HG02840 (cell line): ENCODE data around the gene TBRG4.

ENCODE experiments used
- ATAC-seq: cut with Tn5 transposase; IDR thresholded peaks from one replicate; pipeline ENCODE4 v1.9.1; 2021; ENCODE audit warnings: mild to moderate bottlenecking, moderate library complexity, moderate number of reproducible peaks; ENCODE audit not compliant: unreplicated experiment, low FRiP score

Gene TBRG4

DNA sequence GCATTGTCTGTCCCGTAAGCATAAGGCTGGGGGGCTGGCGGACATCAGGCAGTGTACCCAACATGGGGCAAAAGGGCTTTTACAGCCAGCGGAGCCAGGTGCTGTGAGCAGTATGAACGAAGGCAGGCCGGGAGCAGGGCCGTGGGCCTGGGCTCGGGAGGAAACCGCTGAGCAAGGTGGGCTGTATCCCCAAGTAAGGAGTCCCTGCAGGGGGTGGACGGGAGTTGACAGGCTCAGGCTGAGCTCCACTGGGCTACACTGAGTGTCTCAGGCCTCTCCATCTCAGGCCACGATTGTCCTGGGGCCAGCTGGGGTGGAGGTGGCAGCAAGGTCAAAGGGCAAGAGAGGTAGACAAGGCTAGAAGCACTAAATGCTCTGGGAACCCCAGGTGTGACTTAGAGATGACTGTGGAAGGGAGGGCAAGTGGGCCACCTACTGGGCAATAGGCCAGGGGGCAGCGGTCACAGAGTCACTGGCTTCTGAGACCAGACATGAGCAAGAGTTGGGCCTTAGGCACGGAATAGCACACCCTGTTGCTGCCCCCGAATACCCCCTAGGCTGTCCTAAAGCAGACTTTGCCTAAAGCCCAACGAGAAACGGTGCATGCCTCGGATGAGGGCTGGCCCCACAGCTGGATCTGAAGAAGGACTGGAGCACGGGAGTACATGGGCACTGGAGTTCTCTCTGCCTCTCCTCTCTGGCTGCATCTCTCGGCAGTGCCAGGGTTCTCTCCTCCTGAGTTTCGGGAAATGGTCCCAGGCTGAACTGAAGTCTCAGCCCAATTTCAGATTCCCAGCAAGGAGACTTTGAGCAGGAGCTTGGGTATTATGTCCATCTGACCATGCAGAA, 35.3 kb upstream of the TBRG4 start:
- no peak for ATAC-seq

DNA sequence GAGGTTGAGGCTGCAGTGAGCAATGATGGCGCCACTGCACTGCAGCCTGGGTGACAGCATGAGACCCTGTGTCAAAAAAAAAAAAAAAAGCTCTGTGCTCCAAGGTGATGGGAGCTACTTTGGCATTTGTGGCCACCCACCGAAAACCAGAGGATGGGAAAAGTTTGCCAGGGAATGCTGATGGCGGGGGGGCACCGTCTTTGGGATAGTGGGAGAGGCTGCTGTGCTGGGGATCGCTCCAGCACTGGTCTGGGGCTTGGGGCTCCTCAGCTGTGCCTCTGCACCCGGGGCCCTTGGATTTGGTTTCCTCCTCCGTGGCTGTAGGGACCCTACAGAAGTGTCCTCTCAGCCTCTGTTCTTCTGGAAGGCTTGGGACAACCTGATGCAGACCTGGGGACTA, 34.4 kb upstream of the TBRG4 start:
- ATAC-seq = no peak

DNA sequence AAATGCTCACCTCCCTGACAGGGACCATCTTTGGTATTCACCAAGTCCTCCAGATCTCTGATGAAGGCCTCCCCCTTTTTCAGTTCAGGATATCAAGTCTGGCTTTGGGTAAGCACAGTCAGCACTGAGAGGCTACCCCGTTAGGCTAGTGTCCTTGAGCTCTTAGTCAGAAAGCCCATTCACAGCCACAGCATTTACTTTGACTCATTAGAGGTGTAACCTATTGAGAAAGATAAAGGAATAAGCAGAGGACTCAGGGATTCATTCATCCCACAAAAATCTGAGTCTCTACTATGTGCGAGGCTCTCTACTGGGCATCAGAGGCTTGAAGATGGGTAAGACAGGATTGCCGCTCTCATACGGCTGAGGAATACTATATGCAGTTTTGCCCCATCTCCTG, 32.1 kb upstream of the TBRG4 start:
- ATAC-seq = no peak

GRCh38 chr7:45140827-45141226, 29.3 kb upstream of the TBRG4 start:
- no peak for ATAC-seq

DNA sequence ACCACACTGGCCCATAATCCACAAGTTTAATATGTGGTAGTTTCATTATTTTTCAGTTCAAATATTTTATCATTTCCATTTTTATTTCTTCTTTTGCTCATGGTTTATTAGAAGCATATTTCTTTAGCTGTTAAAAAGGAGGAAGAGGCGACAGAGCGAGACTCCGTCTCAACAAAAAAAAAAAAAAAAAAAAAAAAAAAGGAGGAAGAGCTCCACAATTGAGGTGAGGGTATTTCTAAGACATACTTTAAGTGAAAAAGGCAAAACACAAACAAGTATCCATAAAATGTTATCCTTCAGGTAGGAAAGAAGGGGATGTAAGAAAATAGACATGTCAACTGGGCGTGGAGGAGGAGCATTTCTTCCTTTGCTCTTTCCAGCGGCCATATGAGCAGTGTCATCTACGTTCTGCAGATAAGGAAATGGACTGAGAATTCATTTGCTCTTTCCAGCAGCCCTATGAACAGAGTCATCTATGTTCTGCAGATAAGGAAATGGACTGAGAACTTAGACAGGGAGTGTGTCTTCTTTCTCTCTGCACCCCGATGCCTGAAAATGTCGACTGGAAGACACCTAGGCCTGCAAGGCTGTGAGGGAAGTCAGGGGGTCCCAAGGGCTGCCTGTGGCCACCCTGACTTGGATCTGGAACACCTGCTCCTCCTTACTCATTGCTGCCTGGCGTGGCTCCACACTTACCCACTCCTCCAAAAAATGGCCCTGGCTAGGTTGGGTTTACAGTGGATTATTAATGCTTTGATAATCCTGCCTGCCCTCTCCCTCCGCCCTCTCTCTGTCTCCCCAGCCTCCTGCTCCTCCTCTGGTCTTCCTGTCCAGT, 27.2 kb upstream of the TBRG4 start:
- no peak for ATAC-seq

DNA sequence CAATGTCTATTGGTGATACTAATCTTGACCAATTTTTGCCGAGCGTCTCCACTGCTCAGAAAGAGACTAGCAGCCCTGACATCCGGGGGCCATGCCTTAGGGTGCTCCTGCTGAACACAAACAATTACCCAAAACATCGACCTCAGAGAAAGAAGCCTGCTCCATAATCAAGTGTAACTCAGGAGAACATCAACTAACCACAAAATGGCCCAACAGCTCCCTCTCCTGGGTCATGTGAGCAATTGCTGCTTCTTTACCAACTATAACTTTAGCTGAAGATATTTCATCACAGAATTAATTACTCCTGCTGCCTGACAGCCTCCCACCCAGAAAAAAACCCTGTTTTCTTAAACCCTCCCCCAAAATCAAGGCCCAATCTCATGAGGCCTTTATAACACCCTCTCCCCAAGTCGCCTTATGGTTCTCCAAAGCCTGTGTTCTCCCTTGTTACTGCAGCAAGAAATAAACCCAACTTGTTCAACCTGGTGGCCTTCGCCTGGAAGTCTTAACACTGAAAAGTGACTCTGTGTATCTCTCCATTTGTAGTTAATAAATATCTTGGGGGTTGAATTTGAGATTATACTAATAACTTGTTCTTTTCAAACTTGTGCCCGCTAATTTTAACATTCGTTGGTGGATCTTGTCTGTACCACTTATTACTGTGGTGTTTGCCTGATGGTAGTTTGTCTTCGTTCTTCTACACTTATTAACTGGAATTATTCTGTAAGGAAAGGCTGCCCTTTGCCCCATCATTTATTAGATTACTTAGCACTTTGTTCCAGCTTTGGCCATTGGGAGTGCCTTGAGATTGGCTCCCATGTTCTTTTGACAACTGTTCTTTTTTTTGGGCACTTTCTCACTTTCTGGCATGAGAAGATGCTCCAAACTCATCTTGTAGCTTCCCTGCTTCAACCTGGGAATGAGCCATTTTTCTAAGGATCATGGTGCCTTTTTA, 24.9 kb upstream of the TBRG4 start:
- no peak for ATAC-seq

GRCh38 chr7:45133877-45134276, 22.4 kb upstream of the TBRG4 start:
- ATAC-seq = no peak

DNA sequence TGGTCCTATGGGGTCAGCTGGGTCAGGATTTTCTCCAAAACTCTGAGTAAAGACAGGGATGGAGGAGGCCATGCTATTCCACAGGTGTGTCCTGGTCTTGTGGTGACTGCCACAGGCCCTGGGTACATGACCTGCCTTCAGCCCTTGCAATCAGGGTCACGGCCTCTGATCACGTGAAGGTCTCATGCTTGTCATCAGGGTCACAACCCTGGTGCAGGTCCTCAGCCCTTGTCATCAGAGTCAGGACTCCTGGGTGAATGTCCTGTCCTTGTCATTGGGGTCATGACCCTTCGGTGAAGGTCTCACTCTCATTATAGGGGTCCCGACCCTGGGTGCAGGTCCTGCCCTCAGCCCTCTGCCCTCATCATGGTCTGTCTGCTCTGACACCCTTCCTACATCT, 21.9 kb upstream of the TBRG4 start:
- ATAC-seq = no peak

DNA sequence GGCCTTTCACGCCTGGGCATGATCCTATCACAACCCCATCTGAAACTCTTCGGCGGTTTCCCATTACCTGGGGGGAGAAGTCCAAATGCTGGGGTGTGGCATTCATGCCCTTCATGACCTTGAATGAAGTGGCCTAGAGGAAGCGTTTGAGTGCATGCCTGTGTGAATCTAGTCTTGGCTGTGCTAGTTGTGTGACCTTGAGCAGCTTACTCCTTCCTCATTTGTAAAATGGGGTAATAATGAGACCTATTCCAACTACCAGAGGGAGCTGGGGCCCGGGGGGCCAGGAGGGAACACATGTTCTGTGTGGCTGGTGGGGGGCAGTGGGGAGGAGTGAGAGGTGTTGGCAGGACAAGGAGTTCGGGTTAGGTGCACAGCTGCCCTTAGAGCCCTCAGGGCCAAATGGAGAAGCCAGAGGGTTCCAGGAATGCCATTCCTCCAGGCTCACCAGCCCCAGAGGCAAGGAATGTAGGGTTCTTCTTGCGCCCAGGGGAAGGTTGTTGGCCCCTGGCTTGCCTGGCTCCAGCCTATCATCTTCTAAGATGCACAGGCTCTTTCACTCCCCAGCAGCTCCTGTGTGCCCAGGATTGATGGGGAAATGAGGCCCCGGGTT, 21.3 kb upstream of the TBRG4 start:
- no peak for ATAC-seq

- ATAC-seq = no peak
Observed at GRCh38 chr7:45131891-45132290, 20.4 kb upstream of the TBRG4 start.

GRCh38 chr7:45130910-45131309, 19.4 kb upstream of the TBRG4 start:
- no peak for ATAC-seq

DNA sequence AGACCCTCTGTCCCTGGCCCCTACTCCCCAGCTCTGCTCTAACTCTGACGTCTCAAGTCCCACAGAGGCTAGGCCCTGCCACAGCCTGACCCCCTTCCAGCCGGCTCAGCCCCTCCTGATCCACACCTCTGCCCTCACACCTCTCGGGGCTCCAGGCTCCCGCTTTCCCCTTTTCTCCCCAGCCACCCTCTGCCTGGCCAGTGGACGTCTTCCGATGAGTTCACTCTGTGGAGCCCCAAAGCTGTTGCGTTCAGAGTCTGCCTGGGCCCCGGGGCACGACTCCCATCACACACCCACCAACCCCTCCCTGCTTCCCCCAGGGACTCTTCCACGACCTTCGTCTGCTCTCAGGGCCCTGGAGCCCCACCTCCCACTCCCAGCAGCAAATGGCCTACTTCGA, 18.4 kb upstream of the TBRG4 start:
- ATAC-seq = no peak

GRCh38 chr7:45129181-45129800, 17.8 kb upstream of the TBRG4 start:
- no peak for ATAC-seq

GRCh38 chr7:45126920-45127319, 15.4 kb upstream of the TBRG4 start:
- no peak for ATAC-seq

DNA sequence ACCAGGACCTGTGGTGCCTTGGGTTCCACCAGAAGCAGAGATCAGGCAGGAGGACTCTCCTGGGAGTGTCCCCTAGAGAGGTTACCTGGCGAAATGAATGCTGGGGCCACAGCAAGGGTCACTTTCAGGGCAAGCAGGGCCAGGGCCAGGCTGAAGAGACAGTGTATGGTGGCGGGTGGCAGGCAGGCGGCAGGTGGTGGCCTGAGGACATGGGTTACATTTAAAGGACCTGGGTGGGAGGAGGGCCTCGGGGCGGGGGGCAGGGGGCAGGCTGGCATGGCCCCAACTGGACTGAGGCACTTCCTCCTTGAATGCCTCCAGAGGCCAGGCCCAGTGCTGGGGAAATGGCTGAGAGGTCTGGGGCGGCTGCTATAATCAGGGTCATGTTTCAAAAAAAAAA, 14.7 kb upstream of the TBRG4 start:
- no peak for ATAC-seq

- no peak for ATAC-seq
Observed at GRCh38 chr7:45125193-45125904, 13.9 kb upstream of the TBRG4 start.

- ATAC-seq = no peak
Observed at GRCh38 chr7:45123913-45124710, 12.6 kb upstream of the TBRG4 start.
